Natural killer cell (primary cell): ENCODE data around the gene RUVBL2. TPM values are rescaled to one million over a fixed set of nuclear protein-coding genes. Genes with fewer than 3 reads are reported as not detected.

Experiments
- ATAC-seq, 3 donors: fragments of 150-1000 bp in 2 of 3; fragments of 200-7000 bp in 1 of 3; cut with Tn5 transposase; 1 replicate in 1 of 3; 2 replicates in 2 of 3; pipeline ENCODE4 v1.10.0; 2021; ENCODE audit warnings: mild to moderate bottlenecking in 2 of 3, moderate library complexity in 2 of 3
- DNase-seq, 2 donors: peaks; one replicate each; pipeline versions ENCODE4 v3.0.0 to v3.0.0-alpha.2; 2013 to 2021; ENCODE audit warnings: mixed read lengths in 1 of 2
- H3K27ac ChIP-seq: one replicate; pipeline ENCODE4 v1.5.1; 2013; ENCODE audit warnings: mild to moderate bottlenecking, low read length
- H3K27me3 ChIP-seq: one replicate; pipeline ENCODE4 v1.6.1; 2013; ENCODE audit warnings: low read length; ENCODE audit not compliant: control insufficient read depth, insufficient read depth
- H3K36me3 ChIP-seq: one replicate; pipeline ENCODE4 v1.6.1; 2013; ENCODE audit warnings: low read length; ENCODE audit not compliant: control insufficient read depth, insufficient read depth
- H3K4me1 ChIP-seq: one replicate; pipeline ENCODE4 v1.6.1; 2013; ENCODE audit warnings: low read length; ENCODE audit not compliant: control insufficient read depth, insufficient read depth
- H3K4me3 ChIP-seq: one replicate; pipeline ENCODE4 v1.5.1; 2013; ENCODE audit warnings: low read length
- H3K9me3 ChIP-seq: one replicate; pipeline ENCODE4 v1.6.1; 2013; ENCODE audit warnings: low read length; ENCODE audit not compliant: control insufficient read depth, insufficient read depth
- H3K27ac Mint-ChIP-seq, 2 donors: one replicate each; pipeline ENCODE4 v1.8.0; 2022; ENCODE audit warnings: mild to moderate bottlenecking in 2 of 2, mixed read lengths in 2 of 2, moderate library complexity in 1 of 2
- H3K27me3 Mint-ChIP-seq, 2 donors: one replicate each; pipeline ENCODE4 v1.8.0; 2022; ENCODE audit warnings: low read depth in 2 of 2, mixed read lengths in 2 of 2
- H3K36me3 Mint-ChIP-seq: one replicate; pipeline ENCODE4 v1.8.0; 2022; ENCODE audit warnings: mixed read lengths
- H3K4me1 Mint-ChIP-seq, 2 donors: one replicate each; pipeline ENCODE4 v1.8.0; 2022; ENCODE audit warnings: mixed read lengths in 2 of 2
- H3K4me3 Mint-ChIP-seq: one replicate; pipeline ENCODE4 v1.8.0; 2022; ENCODE audit warnings: mild to moderate bottlenecking, moderate library complexity, mixed read lengths
- H3K9me3 Mint-ChIP-seq, 2 donors: one replicate each; pipeline ENCODE4 v1.8.0; 2022; ENCODE audit warnings: mixed read lengths in 2 of 2
- CTCF ChIP-seq: fragments of 200-600 bp; IDR thresholded peaks from one replicate; pipeline ENCODE4 v1.8.0; 2022; ENCODE audit warnings: antibody characterized with exemption
- WGBS: methylation state at CpG from one replicate; pipeline ENCODE4 v1.1.7; 2013; ENCODE audit warnings: missing lambda C conversion rate; ENCODE audit not compliant: insufficient coverage; 5-methylcytosine and 5-hydroxymethylcytosine counted together
- intact Hi-C: fragments of 100-400 bp; cut with micrococcal nuclease; formaldehyde crosslinking; loops from one replicate; pipeline ENCODE4 v1.14.2; 2022
- total RNA-seq, 4 donors: library from RNA; stranded (reverse); fragments of 120-200 nt in 1 of 4; gene quantifications; one replicate each; pipeline versions ENCODE4 v1.2.3 to v1.2.4, GENCODE V29; 2013 to 2022

Gene RUVBL2
- total RNA-seq, 3 donors from 2014 or later (not counting 1 experiment from before 2014, with no cell fraction given) = 23.6 to 28.3 (median 26.5) TPM

- peaks cover 3% of the 10 kb centered on the region for H3K27me3 ChIP-seq
- Mint-ChIP-seq H3K9me3 (no peaks in the 10 kb centered on the region), H3K4me3 (peak overlapping the region; percentile 86), H3K27me3 (peaks cover 0 to 7% of the 10 kb centered on the region in 2 donors), H3K4me1 (peaks cover 15 to 36% of the 10 kb centered on the region in 2 donors), H3K27ac (peak overlapping the region in 1 of 2 donors; percentile 84), H3K36me3 (no peaks in the 10 kb centered on the region)
- ATAC-seq = peak; percentile 36 to 58 (median 55)
- TF ChIP-seq CTCF = no peak
- peak overlapping the region; percentile 50 for H3K4me3 ChIP-seq
- H3K4me1 ChIP-seq = peaks cover 33% of the 10 kb centered on the region
- peak; percentile 48 to 76 for DNase-seq
- WGBS = 11% methylated on average over 41 of the region's 41 CpGs
- no peaks in the 10 kb centered on the region for H3K9me3 ChIP-seq
- no peak overlapping the region for H3K27ac ChIP-seq
- H3K36me3 ChIP-seq = no peaks in the 10 kb centered on the region
- intact Hi-C loops = no loop called here
Observed at GRCh38 chr19:49019242-49019932, 25.7 kb downstream of the RUVBL2 start.

- 89% methylated on average over 11 of the region's 11 CpGs for WGBS
- peaks cover 3% of the 10 kb centered on the region for H3K27me3 ChIP-seq
- Mint-ChIP-seq H3K9me3 (no peaks in the 10 kb centered on the region), H3K27ac (no peak overlapping the region), H3K36me3 (no peaks in the 10 kb centered on the region), H3K4me1 (peaks cover 15 to 36% of the 10 kb centered on the region in 2 donors), H3K27me3 (peaks cover 0 to 7% of the 10 kb centered on the region in 2 donors), H3K4me3 (no peak overlapping the region)
- intact Hi-C loops = no loop called here
- no peak overlapping the region for H3K4me3 ChIP-seq
- ATAC-seq = no peak
- H3K36me3 ChIP-seq = no peaks in the 10 kb centered on the region
- no peaks in the 10 kb centered on the region for H3K9me3 ChIP-seq
- H3K27ac ChIP-seq = no peak overlapping the region
- H3K4me1 ChIP-seq = peaks cover 33% of the 10 kb centered on the region
- peak in 1 of 2 donors; percentile 8 for DNase-seq
- no peak for TF ChIP-seq CTCF
Observed at GRCh38 chr19:49020342-49020741, 26.7 kb downstream of the RUVBL2 start.

- Mint-ChIP-seq H3K36me3 (no peaks in the 10 kb centered on the region), H3K27ac (peak overlapping the region in 1 of 2 donors; percentile 13), H3K4me1 (peaks cover 15 to 36% of the 10 kb centered on the region in 2 donors), H3K4me3 (no peak overlapping the region), H3K9me3 (no peaks in the 10 kb centered on the region), H3K27me3 (peaks cover 0 to 7% of the 10 kb centered on the region in 2 donors)
- 45% methylated on average over 16 of the region's 16 CpGs for WGBS
- intact Hi-C loops = no loop called here
- TF ChIP-seq CTCF = no peak
- Histone ChIP-seq H3K4me1 (peaks cover 33% of the 10 kb centered on the region), H3K4me3 (no peak overlapping the region), H3K27me3 (peaks cover 3% of the 10 kb centered on the region), H3K36me3 (no peaks in the 10 kb centered on the region), H3K9me3 (no peaks in the 10 kb centered on the region), H3K27ac (no peak overlapping the region)
- DNase-seq = peak in 1 of 2 donors; percentile 14
- ATAC-seq = no peak
Observed at GRCh38 chr19:49020931-49021895, 27.5 kb downstream of the RUVBL2 start.
